ENCODE results near the gene LAMA2.

GRCh38 chr6:129217701-129218100 lies 334.8 kb downstream of the LAMA2 start:
- TF ChIP-seq SUZ12 (IDR thresholded peaks at IDR 0.05) = no peak
- TF ChIP-seq CTBP1 (IDR thresholded peaks at IDR 0.05; ENCODE audit: borderline replicate concordance) = no peak
- no peak for TF ChIP-seq HDGF (IDR thresholded peaks at IDR 0.05; ENCODE audit: borderline replicate concordance)
- TF ChIP-seq SP1 (IDR thresholded peaks at IDR 0.05) = no peak
- TF ChIP-seq FOXK2 (IDR thresholded peaks at IDR 0.05) = no peak
- TF ChIP-seq ELF4 (IDR thresholded peaks at IDR 0.05) = no peak
- TF ChIP-seq TARDBP (IDR thresholded peaks at IDR 0.05) = no peak
- TF ChIP-seq, protein P1, sequence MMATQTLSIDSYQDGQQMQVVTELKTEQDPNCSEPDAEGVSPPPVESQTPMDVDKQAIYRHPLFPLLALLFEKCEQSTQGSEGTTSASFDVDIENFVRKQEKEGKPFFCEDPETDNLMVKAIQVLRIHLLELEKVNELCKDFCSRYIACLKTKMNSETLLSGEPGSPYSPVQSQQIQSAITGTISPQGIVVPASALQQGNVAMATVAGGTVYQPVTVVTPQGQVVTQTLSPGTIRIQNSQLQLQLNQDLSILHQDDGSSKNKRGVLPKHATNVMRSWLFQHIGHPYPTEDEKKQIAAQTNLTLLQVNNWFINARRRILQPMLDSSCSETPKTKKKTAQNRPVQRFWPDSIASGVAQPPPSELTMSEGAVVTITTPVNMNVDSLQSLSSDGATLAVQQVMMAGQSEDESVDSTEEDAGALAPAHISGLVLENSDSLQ (IDR thresholded peaks at IDR 0.05) = no peak
- no peak for TF ChIP-seq ZNF384 (IDR thresholded peaks at IDR 0.05)
- TF ChIP-seq FOXA1 (IDR thresholded peaks at IDR 0.05) = no peak
- TF ChIP-seq FOXM1 (IDR thresholded peaks at IDR 0.05; ENCODE audit: borderline replicate concordance) = no peak
